SK-N-MC (cell line): Measurements from ENCODE around the gene ZDHHC11.

ENCODE experiments used
- EZH2 ChIP-seq: fragments of 200-600 bp; sonication (generic); IDR thresholded peaks from one replicate; pipeline ENCODE4 v1.6.1; 2017; ENCODE audit warnings: antibody characterized with exemption
- POLR2AphosphoS5 ChIP-seq: IDR thresholded peaks from 2 replicates; pipeline ENCODE4 v1.6.1; 2012; ENCODE audit warnings: mild to moderate bottlenecking, low read depth, low read length, borderline replicate concordance

- TF ChIP-seq POLR2AphosphoS5: no peak
- no peak for TF ChIP-seq EZH2
Measured at GRCh38 chr5:850511-851006, at the start of gene ZDHHC11.
